Activated B cell treated with CpG ODN at 0.5 μM for 24 hours (primary cell): ENCODE results near the gene RNF169. TPM values are rescaled to one million over a fixed set of nuclear protein-coding genes. Genes with fewer than 3 reads are reported as not detected.
A peak's percentile ranks its signal among the peaks of the same experiment; 100 is the strongest.

Experiments used
- ATAC-seq: fragments of 200-7000 bp; cut with Tn5 transposase; one replicate; pipeline ENCODE4 v1.10.0; 2021; ENCODE audit warnings: low read depth, mild to moderate bottlenecking, moderate library complexity
- CTCF ChIA-PET: fragments of 350-600 bp; sonication (Branson Sonifier 250); formaldehyde crosslinking; loops from one replicate; lab custom pipeline; 2021; ENCODE audit warnings: antibody characterized with exemption; lab: Charles Lee
- POLR2A ChIA-PET: fragments of 350-600 bp; sonication (Branson Sonifier 250); formaldehyde crosslinking; loops from one replicate; lab custom pipeline; 2021; ENCODE audit warnings: antibody characterized with exemption; lab: Charles Lee
- DNase-seq: peaks from one replicate; pipeline ENCODE4 v3.0.0; 2022
- H3K27ac Mint-ChIP-seq: one replicate; pipeline ENCODE4 v1.8.0; 2020; ENCODE audit warnings: mixed read lengths
- H3K27me3 Mint-ChIP-seq: one replicate; pipeline ENCODE4 v1.8.0; 2021; ENCODE audit warnings: mixed read lengths
- H3K36me3 Mint-ChIP-seq: one replicate; pipeline ENCODE4 v1.8.0; 2021; ENCODE audit warnings: low read depth, mixed read lengths
- H3K4me1 Mint-ChIP-seq: one replicate; pipeline ENCODE4 v1.8.0; 2021; ENCODE audit warnings: mixed read lengths
- H3K4me3 Mint-ChIP-seq: one replicate; pipeline ENCODE4 v1.8.0; 2020; ENCODE audit warnings: mild to moderate bottlenecking, mixed read lengths
- H3K9me3 Mint-ChIP-seq: one replicate; pipeline ENCODE4 v1.8.0; 2020; ENCODE audit warnings: mixed read lengths
- CTCF ChIP-seq: fragments of 200-600 bp; IDR thresholded peaks from one replicate; pipeline ENCODE4 v1.8.0; 2022; ENCODE audit warnings: antibody characterized with exemption, mild to moderate bottlenecking
- intact Hi-C: fragments of 100-400 bp; cut with micrococcal nuclease; formaldehyde crosslinking; loops from one replicate; pipeline ENCODE4 v1.15.1; 2024
- total RNA-seq: library from RNA; stranded (reverse); gene quantifications from 2 replicates; pipeline ENCODE4 v1.2.3, GENCODE V29; 2022

RNF169 gene
- total RNA-seq, 1 donor from 2014 or later, result 22.2 TPM

DNA sequence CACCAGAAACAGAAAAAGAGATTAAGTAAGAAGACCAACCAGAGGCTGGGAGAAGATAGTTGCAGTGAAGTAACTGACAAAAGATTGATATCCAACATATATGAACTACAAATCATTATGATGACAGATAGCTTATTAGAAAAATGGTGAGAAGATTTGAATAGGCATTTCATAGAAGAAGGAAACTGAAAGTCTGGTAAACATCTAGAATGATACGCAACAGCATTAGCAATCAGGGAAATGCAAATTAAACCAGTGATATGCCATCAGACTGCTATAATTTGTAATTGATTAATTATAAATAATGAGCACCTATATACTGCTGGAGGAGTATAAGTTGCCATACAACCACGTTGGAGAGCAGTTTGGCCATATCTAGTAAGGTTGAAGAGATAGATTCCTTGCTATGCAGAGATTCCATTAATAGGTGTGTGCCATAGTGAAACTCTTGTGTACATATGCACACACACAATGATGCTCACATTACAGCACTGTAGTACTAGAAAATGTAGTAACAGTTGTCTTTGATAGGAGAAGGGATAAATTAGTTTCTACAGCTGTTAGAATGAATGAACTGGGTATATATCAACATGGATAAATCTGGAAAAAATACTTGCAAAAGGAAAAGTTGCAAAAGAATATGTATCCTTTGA lies 20.5 kb downstream of the RNF169 start:
- peaks cover 37% of the 10 kb centered on the region for H3K4me1 Mint-ChIP-seq
- DNase-seq (no peak), ATAC-seq (no peak)
- no peaks in the 10 kb centered on the region for H3K9me3 Mint-ChIP-seq
- H3K27ac Mint-ChIP-seq, result peak overlapping the region; percentile 10
- H3K4me3 Mint-ChIP-seq, result peak overlapping the region; percentile 1
- no peaks in the 10 kb centered on the region for H3K27me3 Mint-ChIP-seq
- TF ChIP-seq CTCF, result no peak
- peaks cover 4% of the 10 kb centered on the region for H3K36me3 Mint-ChIP-seq
- POLR2A ChIA-PET, result interaction anchor here (0.6 kb wide), 1 partner anchor 70 kb away, joined by 3 read pairs; no protein-coding TSS in a partner anchor
- CTCF ChIA-PET, result no interaction called here
- intact Hi-C loops, result loop anchor here (2.0 kb wide), 2 partner anchors 14 to 20 kb away; partner anchors contain the start of gene RNF169

- Mint-ChIP-seq H3K36me3 (peaks cover 8% of the 10 kb centered on the region), H3K9me3 (no peaks in the 10 kb centered on the region), H3K4me1 (peaks cover 47% of the 10 kb centered on the region), H3K27me3 (no peaks in the 10 kb centered on the region), H3K27ac (no peak overlapping the region), H3K4me3 (no peak overlapping the region)
- DNase-seq (no peak), ATAC-seq (no peak)
- TF ChIP-seq CTCF, result no peak
- intact Hi-C loops, result no loop called here
- ChIA-PET POLR2A (no interaction called here), CTCF (no interaction called here)
Measured at GRCh38 chr11:74770456-74770855, 21.8 kb downstream of the RNF169 start.

DNA sequence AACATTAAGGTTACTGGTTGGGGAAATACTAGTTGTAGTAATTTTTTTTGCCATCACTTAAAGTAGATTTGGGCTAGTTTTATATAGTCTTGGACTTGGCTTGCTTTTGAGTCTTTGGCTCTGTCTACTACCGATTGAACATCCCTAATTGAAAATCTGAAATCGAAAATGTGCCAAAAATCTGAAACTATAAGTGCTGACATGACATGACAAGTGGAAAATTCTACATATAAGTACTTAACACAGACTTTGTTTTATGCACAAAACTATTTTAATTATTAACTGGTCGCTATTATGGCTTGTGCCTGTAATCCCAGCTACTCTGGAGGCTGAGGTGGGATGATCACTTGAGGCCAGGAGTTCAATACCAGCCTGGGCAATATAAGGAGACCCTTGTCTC lies 22.5 kb downstream of the RNF169 start:
- Mint-ChIP-seq H3K4me3 (no peak overlapping the region), H3K27me3 (no peaks in the 10 kb centered on the region), H3K9me3 (no peaks in the 10 kb centered on the region), H3K4me1 (peaks cover 51% of the 10 kb centered on the region), H3K36me3 (peaks cover 10% of the 10 kb centered on the region), H3K27ac (no peak overlapping the region)
- ChIA-PET CTCF (no interaction called here), POLR2A (no interaction called here)
- no peak for ATAC-seq
- DNase-seq, result no peak
- TF ChIP-seq CTCF, result no peak
- intact Hi-C loops, result no loop called here

GRCh38 chr11:74773476-74773875 lies 24.8 kb downstream of the RNF169 start:
- no peak for ATAC-seq
- POLR2A ChIA-PET, result no interaction called here
- peaks cover 48% of the 10 kb centered on the region for H3K4me1 Mint-ChIP-seq

GRCh38 chr11:74775762-74776161 lies 27.1 kb downstream of the RNF169 start:
- Mint-ChIP-seq H3K4me3 (no peak overlapping the region), H3K36me3 (peaks cover 20% of the 10 kb centered on the region), H3K27ac (no peak overlapping the region), H3K4me1 (peaks cover 31% of the 10 kb centered on the region), H3K27me3 (no peaks in the 10 kb centered on the region), H3K9me3 (no peaks in the 10 kb centered on the region)
- ChIA-PET POLR2A (no interaction called here), CTCF (no interaction called here)
- no peak for DNase-seq
- intact Hi-C loops, result no loop called here
- ATAC-seq, result no peak
- no peak for TF ChIP-seq CTCF

More at GRCh38 chr11:74773476-74773875, 24.8 kb downstream of the RNF169 start:
- DNase-seq, result no peak
- Mint-ChIP-seq H3K9me3 (no peaks in the 10 kb centered on the region), H3K27me3 (no peaks in the 10 kb centered on the region), H3K27ac (no peak overlapping the region), H3K36me3 (peaks cover 20% of the 10 kb centered on the region), H3K4me3 (no peak overlapping the region)
- CTCF ChIA-PET, result interaction anchor here (1.8 kb wide), 1 partner anchor 33 kb away, joined by 4 read pairs; no protein-coding TSS in a partner anchor
- no peak for TF ChIP-seq CTCF
- intact Hi-C loops, result no loop called here
